HG03439 (cell line): ENCODE data around the gene MRPL2.

Source experiments
- ATAC-seq: cut with Tn5 transposase; IDR thresholded peaks from one replicate; pipeline ENCODE4 v1.9.1; 2021; ENCODE audit warnings: mild to moderate bottlenecking, moderate library complexity; ENCODE audit not compliant: unreplicated experiment

MRPL2 gene

GRCh38 chr6:43021270-43022047 lies 37.8 kb downstream of the MRPL2 start, which contains the start of gene RRP36:
TSS of gene RRP36 (plus strand) at chr6:43021623. CDS start at chr6:43021655, 32 bp downstream.
- no peak for ATAC-seq

DNA sequence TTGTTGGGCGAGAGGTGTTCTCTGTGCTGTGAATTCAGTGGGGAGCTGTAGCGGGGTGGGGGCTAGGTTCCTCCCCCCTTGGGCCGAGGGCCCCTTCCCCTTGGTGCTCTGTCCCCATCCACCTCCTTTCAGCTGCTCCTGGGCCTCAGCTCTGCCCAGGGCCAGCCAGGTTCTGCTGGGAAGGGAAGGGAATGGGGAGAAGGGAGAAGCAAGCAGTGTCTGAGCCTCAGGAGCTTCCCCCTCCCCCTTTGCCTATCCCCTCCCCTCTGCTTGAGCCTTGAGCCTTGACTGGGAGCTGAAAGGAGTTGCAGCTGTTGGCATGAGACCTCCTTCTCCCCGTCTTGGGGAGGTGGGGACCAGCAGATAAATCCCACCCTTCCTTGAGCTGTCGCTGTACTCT lies 38.4 kb downstream of the MRPL2 start:
- no peak for ATAC-seq

DNA sequence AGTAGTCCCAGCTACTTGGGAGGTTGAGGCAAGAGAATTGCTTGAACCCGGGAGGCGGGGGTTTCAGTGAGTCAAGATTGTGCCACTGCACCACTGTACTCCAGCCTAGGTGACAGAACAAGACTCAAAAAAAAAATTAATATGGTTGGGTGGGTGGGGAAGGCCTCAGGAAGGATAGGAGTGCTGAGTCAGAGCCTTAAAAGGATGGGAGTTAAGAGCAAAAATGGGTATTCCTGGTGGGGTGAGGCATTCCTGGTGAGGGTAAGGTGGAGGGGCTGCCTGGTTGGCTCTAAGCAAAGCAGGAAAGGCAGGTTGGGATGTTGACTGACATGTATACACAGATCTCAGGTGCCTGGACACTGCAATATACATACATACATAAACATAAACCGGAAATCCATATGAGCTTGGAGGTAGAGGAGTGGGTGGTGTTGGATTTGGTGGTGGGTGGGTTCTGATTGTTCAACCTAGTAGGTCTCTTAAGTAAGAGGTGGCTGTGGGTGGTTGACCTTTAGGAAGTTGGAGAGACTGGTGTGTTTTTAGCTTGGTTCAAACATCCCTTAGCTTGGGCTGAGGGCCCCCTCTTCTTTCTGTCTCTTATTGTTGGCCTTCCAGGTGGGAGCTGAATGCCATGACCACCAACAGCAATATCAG lies 39.1 kb downstream of the MRPL2 start:
- ATAC-seq: no peak

DNA sequence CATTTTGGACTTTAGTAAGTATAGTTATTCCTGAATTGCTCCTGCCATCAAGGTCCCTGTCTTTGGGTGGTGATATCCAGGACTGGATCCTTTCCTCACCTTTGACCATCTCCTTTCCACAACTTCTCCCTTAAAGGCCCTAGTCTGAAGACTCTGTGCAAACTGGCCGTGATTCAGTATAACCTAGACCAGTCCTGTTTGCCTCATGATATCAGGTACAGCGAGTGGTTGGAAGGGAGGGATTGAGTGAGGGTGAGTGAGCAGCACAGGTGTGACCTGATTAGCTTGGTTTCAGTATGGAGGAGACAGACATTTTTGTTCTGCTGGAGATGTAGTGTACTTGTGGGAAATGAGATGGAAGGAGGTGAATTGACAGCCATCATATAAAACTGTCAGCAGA lies 40.1 kb downstream of the MRPL2 start:
- no peak for ATAC-seq

DNA sequence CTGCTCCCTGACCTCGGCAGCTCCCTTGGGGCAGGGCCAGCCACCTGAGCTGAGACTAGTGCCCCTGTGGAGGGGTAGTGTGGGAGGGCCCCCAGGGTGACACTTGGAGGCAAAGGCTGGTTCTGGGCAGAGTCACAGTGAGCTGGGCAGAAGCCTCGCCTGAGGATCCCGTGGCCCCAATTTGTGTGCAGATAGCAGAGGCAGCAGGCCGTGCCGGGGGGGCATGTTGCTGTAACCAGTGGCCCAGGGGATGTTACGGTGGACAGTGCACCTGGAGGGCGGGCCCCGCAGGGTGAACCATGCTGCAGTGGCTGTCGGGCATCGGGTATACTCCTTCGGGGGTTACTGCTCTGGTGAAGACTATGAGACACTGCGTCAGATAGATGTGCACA lies 42.3 kb downstream of the MRPL2 start:
- ATAC-seq: no peak

- ATAC-seq: no peak
These were observed 42.9 kb downstream of the MRPL2 start for GRCh38 chr6:43016176-43016942.

GRCh38 chr6:43014434-43014909 lies 44.8 kb downstream of the MRPL2 start:
- ATAC-seq: no peak

DNA sequence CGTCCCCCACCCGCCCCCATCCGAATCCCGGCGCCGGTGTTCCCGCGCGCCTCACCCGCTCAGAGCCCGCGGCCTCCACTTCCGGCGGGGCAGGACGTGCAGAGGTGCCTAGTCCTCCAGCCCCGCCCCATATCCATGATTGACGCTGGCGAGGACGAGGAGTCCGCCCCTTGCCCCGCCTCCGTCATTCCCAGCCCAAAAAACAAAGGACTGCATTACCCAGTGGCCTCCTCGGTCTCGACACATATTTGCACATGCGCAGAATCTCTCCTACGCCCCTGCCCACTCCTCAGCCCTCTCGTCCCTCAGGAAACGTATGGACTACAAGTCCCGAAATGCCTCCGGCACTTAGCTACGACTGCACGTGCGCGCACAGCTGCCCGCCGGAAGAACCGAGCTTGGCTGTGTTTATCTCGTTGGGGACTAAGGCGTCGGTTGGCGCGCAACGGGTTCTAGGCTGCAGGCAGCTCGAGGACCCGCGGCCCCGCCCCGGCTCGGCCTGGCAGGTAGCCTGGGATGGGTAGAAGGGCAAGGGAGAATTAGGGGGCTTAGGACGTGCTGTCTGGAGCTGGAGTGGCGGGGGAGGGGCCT lies 45.3 kb downstream of the MRPL2 start, which contains the start of the genes KLHDC3 and MEA1:
KLHDC3 (plus strand) TSS at position 407 of the 591 bp plus-strand sequence. CDS start 2,944 bp downstream, outside the sequence.
MEA1 (minus strand) TSS at position 104 of the 591 bp plus-strand sequence. CDS start 133 bp downstream, outside the sequence.
- peak; percentile 92 for ATAC-seq

DNA sequence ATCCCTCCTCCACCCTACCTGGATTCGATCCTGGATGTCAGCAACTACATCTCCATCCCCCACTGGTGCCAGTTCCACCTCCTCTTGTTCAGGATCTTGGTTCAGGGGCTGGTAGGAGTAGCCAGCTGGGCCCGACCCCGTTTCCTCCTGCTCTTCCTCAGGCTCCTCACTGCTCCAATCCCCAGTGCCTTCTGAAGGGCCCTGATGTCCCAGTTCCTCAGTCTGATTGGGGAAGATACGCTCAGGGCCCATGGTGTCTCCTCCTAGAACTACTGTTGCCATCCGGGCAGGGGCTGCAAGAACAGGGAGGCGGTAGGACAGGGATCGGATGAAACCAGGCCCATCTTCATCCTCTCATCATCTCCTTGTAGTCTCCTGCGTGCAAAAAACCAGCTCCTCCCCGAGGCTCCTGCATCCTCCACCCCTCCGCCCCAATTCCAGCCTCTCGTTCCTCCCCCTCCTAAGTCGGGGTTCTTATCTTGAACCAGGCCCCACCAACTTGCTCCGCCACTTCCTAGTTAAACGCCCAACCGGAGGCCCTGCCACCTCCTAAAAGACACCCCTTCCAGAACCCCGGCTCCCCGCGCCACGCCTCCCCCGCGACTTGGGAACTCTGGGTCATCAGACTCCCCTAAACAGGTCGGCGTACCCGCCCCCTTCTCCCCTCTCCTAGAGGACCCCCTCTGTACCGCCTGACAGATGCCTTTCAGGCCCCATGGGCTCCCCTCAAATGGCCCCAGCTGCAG lies 46.0 kb downstream of the MRPL2 start:
- peak; percentile 0 for ATAC-seq

DNA sequence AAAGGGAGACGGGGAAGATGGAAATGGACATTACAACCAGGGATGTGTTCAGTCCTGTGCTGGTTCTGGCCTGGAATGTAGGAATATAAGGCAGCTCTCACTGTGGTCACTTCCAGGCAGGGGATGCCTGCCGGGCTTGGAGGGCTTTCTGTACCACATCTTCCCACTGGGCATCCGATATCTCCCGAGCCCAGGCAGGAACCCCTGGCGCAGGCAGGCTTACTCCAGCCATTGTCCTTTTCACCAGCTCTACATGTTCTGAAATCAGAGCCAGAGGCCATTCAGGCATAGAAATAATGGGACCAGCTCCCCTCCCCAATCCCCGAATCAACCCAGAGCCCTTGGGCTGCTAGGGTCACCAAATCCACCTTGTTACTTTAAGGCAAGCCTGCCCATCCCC lies 46.9 kb downstream of the MRPL2 start:
- no peak for ATAC-seq

GRCh38 chr6:43011207-43011606 lies 48.0 kb downstream of the MRPL2 start:
- ATAC-seq: no peak

GRCh38 chr6:43009124-43009523 lies 50.1 kb downstream of the MRPL2 start:
- no peak for ATAC-seq

GRCh38 chr6:43007126-43007525 lies 52.1 kb downstream of the MRPL2 start:
- ATAC-seq: no peak

- no peak for ATAC-seq
These were observed 53.0 kb downstream of the MRPL2 start for GRCh38 chr6:43006251-43006650.

- ATAC-seq: no peak
These were observed 53.4 kb downstream of the MRPL2 start for GRCh38 chr6:43005844-43006243.
